ENCODE measurements around the gene CRYBA2. TPM values are rescaled to one million over a fixed set of nuclear protein-coding genes. Genes with fewer than 3 reads are reported as not detected.
A peak's percentile ranks its signal among the peaks of the same experiment; 100 is the strongest.

Gene CRYBA2
- polyA plus RNA-seq, 1 donor from 2014 or later = not detected

- no peaks in the 10 kb centered on the region for H3K9me3 Mint-ChIP-seq
- no peak overlapping the region for H3K27ac Mint-ChIP-seq
- peak overlapping the region in 1 of 4 donors; percentile 2 for H3K4me3 Mint-ChIP-seq
- peaks cover 3% of the 10 kb centered on the region for H3K36me3 Mint-ChIP-seq
- H3K4me1 Mint-ChIP-seq = peaks cover 0 to 14% (median 11%) of the 10 kb centered on the region in 3 donors
- peaks cover 68% of the 10 kb centered on the region for H3K27me3 Mint-ChIP-seq
These were observed 5.3 kb upstream of the CRYBA2 start for GRCh38 chr2:218998414-218999002.

GRCh38 chr2:218997731-218998130 is 4.5 kb upstream of the CRYBA2 start:
- H3K4me3 Mint-ChIP-seq = no peak overlapping the region

GRCh38 chr2:218996937-218997336 is 3.7 kb upstream of the CRYBA2 start:
- Mint-ChIP-seq H3K36me3 (peaks cover 2% of the 10 kb centered on the region), H3K27ac (peak overlapping the region in 1 of 3 donors; percentile 28), H3K4me1 (peaks cover 0 to 9% (median 7%) of the 10 kb centered on the region in 3 donors), H3K4me3 (peak overlapping the region in 2 of 4 donors; percentile 30 to 65), H3K9me3 (no peaks in the 10 kb centered on the region), H3K27me3 (peaks cover 66% of the 10 kb centered on the region)

More at GRCh38 chr2:218997731-218998130, 4.5 kb upstream of the CRYBA2 start:
- peaks cover 3% of the 10 kb centered on the region for H3K36me3 Mint-ChIP-seq
- peaks cover 0 to 10% (median 8%) of the 10 kb centered on the region in 3 donors for H3K4me1 Mint-ChIP-seq
- no peaks in the 10 kb centered on the region for H3K9me3 Mint-ChIP-seq
- peaks cover 64% of the 10 kb centered on the region for H3K27me3 Mint-ChIP-seq
- no peak overlapping the region for H3K27ac Mint-ChIP-seq

GRCh38 chr2:218995972-218996711 is 2.9 kb upstream of the CRYBA2 start:
- no peaks in the 10 kb centered on the region for H3K9me3 Mint-ChIP-seq
- H3K4me1 Mint-ChIP-seq = peaks cover 0 to 11% (median 7%) of the 10 kb centered on the region in 3 donors
- no peak overlapping the region for H3K27ac Mint-ChIP-seq
- H3K27me3 Mint-ChIP-seq = peaks cover 71% of the 10 kb centered on the region
- peaks cover 2% of the 10 kb centered on the region for H3K36me3 Mint-ChIP-seq
- H3K4me3 Mint-ChIP-seq = peak overlapping the region in 1 of 4 donors; percentile 65

- Mint-ChIP-seq H3K27me3 (peaks cover 73% of the 10 kb centered on the region), H3K9me3 (no peaks in the 10 kb centered on the region), H3K27ac (no peak overlapping the region), H3K4me1 (peaks cover 0 to 11% (median 7%) of the 10 kb centered on the region in 3 donors), H3K36me3 (peaks cover 2% of the 10 kb centered on the region), H3K4me3 (peak overlapping the region in 3 of 4 donors; percentile 14 to 43 (median 21))
These were observed 2.3 kb upstream of the CRYBA2 start for GRCh38 chr2:218995561-218995960.

GRCh38 chr2:218992703-218993344 is 398 bp downstream of the CRYBA2 start:
- peaks cover 0 to 11% (median 7%) of the 10 kb centered on the region in 3 donors for H3K4me1 Mint-ChIP-seq
- H3K27ac Mint-ChIP-seq = no peak overlapping the region
- peaks cover 75% of the 10 kb centered on the region for H3K27me3 Mint-ChIP-seq
- no peak overlapping the region for H3K4me3 Mint-ChIP-seq
- peaks cover 2% of the 10 kb centered on the region for H3K36me3 Mint-ChIP-seq
- no peaks in the 10 kb centered on the region for H3K9me3 Mint-ChIP-seq

- peaks cover 0 to 11% (median 7%) of the 10 kb centered on the region in 3 donors for H3K4me1 Mint-ChIP-seq
- peaks cover under 1% of the 10 kb centered on the region for H3K36me3 Mint-ChIP-seq
- H3K9me3 Mint-ChIP-seq = no peaks in the 10 kb centered on the region
- peaks cover 75% of the 10 kb centered on the region for H3K27me3 Mint-ChIP-seq
- no peak overlapping the region for H3K27ac Mint-ChIP-seq
- H3K4me3 Mint-ChIP-seq = peak overlapping the region in 1 of 4 donors; percentile 47
These were observed 1.0 kb downstream of the CRYBA2 start for GRCh38 chr2:218992196-218992595.

GRCh38 chr2:218991674-218992168 is 1.5 kb downstream of the CRYBA2 start:
- Mint-ChIP-seq H3K36me3 (no peaks in the 10 kb centered on the region), H3K4me1 (peaks cover 0 to 11% (median 7%) of the 10 kb centered on the region in 3 donors), H3K27ac (no peak overlapping the region), H3K9me3 (no peaks in the 10 kb centered on the region), H3K4me3 (no peak overlapping the region), H3K27me3 (peaks cover 76% of the 10 kb centered on the region)

GRCh38 chr2:218990612-218991011 is 2.6 kb downstream of the CRYBA2 start:
- H3K4me1 Mint-ChIP-seq = peaks cover 0 to 6% (median 4%) of the 10 kb centered on the region in 3 donors
- H3K27ac Mint-ChIP-seq = no peak overlapping the region
- H3K27me3 Mint-ChIP-seq = peaks cover 75% of the 10 kb centered on the region
- H3K36me3 Mint-ChIP-seq = no peaks in the 10 kb centered on the region
- H3K9me3 Mint-ChIP-seq = no peaks in the 10 kb centered on the region
- H3K4me3 Mint-ChIP-seq = no peak overlapping the region

- Mint-ChIP-seq H3K4me3 (no peak overlapping the region), H3K27me3 (peaks cover 71% of the 10 kb centered on the region), H3K9me3 (no peaks in the 10 kb centered on the region)
These were observed 3.2 kb downstream of the CRYBA2 start for GRCh38 chr2:218990052-218990451.

GRCh38 chr2:218988650-218989049 is 4.6 kb downstream of the CRYBA2 start:
- no peak overlapping the region for H3K27ac Mint-ChIP-seq
- no peak overlapping the region for H3K4me3 Mint-ChIP-seq
- no peaks in the 10 kb centered on the region for H3K36me3 Mint-ChIP-seq
- H3K4me1 Mint-ChIP-seq = peaks cover 0 to 6% (median 4%) of the 10 kb centered on the region in 3 donors
- H3K9me3 Mint-ChIP-seq = no peaks in the 10 kb centered on the region
- H3K27me3 Mint-ChIP-seq = peaks cover 63% of the 10 kb centered on the region

More at GRCh38 chr2:218990052-218990451, 3.2 kb downstream of the CRYBA2 start:
- no peaks in the 10 kb centered on the region for H3K36me3 Mint-ChIP-seq
- no peak overlapping the region for H3K27ac Mint-ChIP-seq
- H3K4me1 Mint-ChIP-seq = peaks cover 0 to 4% (median 3%) of the 10 kb centered on the region in 3 donors

GRCh38 chr2:218988164-218988563 is 5.1 kb downstream of the CRYBA2 start:
- Mint-ChIP-seq H3K9me3 (no peaks in the 10 kb centered on the region), H3K4me1 (peaks cover 2 to 6% (median 6%) of the 10 kb centered on the region in 3 donors), H3K27me3 (peaks cover 66% of the 10 kb centered on the region), H3K4me3 (no peak overlapping the region), H3K36me3 (no peaks in the 10 kb centered on the region), H3K27ac (no peak overlapping the region)

- Mint-ChIP-seq H3K36me3 (no peaks in the 10 kb centered on the region), H3K4me3 (peak overlapping the region in 1 of 4 donors; percentile 59), H3K9me3 (no peaks in the 10 kb centered on the region), H3K4me1 (peaks cover 5 to 8% (median 6%) of the 10 kb centered on the region in 3 donors), H3K27ac (peak overlapping the region in 1 of 3 donors; percentile 53), H3K27me3 (peaks cover 64% of the 10 kb centered on the region)
These were observed 7.0 kb downstream of the CRYBA2 start for GRCh38 chr2:218986148-218986761.

- H3K4me3 Mint-ChIP-seq = peak overlapping the region in 1 of 4 donors; percentile 17
- no peaks in the 10 kb centered on the region for H3K36me3 Mint-ChIP-seq
- H3K4me1 Mint-ChIP-seq = peaks cover 8 to 12% (median 11%) of the 10 kb centered on the region in 3 donors
- no peak overlapping the region for H3K27ac Mint-ChIP-seq
- H3K27me3 Mint-ChIP-seq = peaks cover 62% of the 10 kb centered on the region
- no peaks in the 10 kb centered on the region for H3K9me3 Mint-ChIP-seq
These were observed 7.7 kb downstream of the CRYBA2 start for GRCh38 chr2:218985325-218986091.

All from IgD-negative memory B cell (primary cell).